ENCODE results near the gene ARGLU1.

The ARGLU1 gene

GRCh38 chr13:106550570-106551135 is 17.3 kb downstream of the ARGLU1 start:
- no peak overlapping the region for H2BK120ac ChIP-seq (ENCODE audit: low read depth, low read length)
- no peaks in the 10 kb centered on the region for H3K4me1 ChIP-seq (ENCODE audit: control insufficient read depth, low read depth, low read length)
- WGBS (ENCODE audit: extremely low coverage, insufficient coverage, low lambda C conversion rate): no CpG with 5 or more reads among the region's 4 CpGs
- H3K4me3 ChIP-seq (ENCODE audit: low read length): no peak overlapping the region
- DNase-seq: no peak
- no peak overlapping the region for H3K18ac ChIP-seq (ENCODE audit: low read length)
- H3K79me1 ChIP-seq (ENCODE audit: low read length): peaks cover 16% of the 10 kb centered on the region
- no peak overlapping the region for H2BK5ac ChIP-seq (ENCODE audit: low read length)
- H3K36me3 ChIP-seq (ENCODE audit: control insufficient read depth, insufficient read depth, low read length): peaks cover 2% of the 10 kb centered on the region
- H3K4ac ChIP-seq (ENCODE audit: low read depth, low read length): no peak overlapping the region
- no peak overlapping the region for H3K9ac ChIP-seq (ENCODE audit: low read length)
- no peak overlapping the region for H3K23ac ChIP-seq (ENCODE audit: low read length)
- H4K8ac ChIP-seq (ENCODE audit: low read depth, low read length): no peak overlapping the region
- peaks cover 50% of the 10 kb centered on the region for H3K79me2 ChIP-seq (ENCODE audit: control insufficient read depth, insufficient read depth, low read length)
- H4K5ac ChIP-seq (ENCODE audit: low read length): no peak overlapping the region
- no peak overlapping the region for H3K56ac ChIP-seq (ENCODE audit: low read length)
- H2BK15ac ChIP-seq (replicated peaks; ENCODE audit: low read depth): no peak overlapping the region
- H2AK5ac ChIP-seq (ENCODE audit: low read length): no peak overlapping the region
- H3K27ac ChIP-seq (ENCODE audit: low read depth, low read length): no peak overlapping the region
- no peaks in the 10 kb centered on the region for H3K27me3 ChIP-seq (ENCODE audit: insufficient read depth, low read length, poor library complexity)
- no peak overlapping the region for H3K4me2 ChIP-seq (ENCODE audit: low read length)

GRCh38 chr13:106548064-106548696 is 19.8 kb downstream of the ARGLU1 start:
- no peak overlapping the region for H3K56ac ChIP-seq (ENCODE audit: low read length)
- no peak overlapping the region for H3K18ac ChIP-seq (ENCODE audit: low read length)
- H4K5ac ChIP-seq (ENCODE audit: low read length): no peak overlapping the region
- H2AK5ac ChIP-seq (ENCODE audit: low read length): no peak overlapping the region
- H3K4me3 ChIP-seq (ENCODE audit: low read length): no peak overlapping the region
- no peak overlapping the region for H4K8ac ChIP-seq (ENCODE audit: low read depth, low read length)
- no peak overlapping the region for H3K27ac ChIP-seq (ENCODE audit: low read depth, low read length)
- H3K4me2 ChIP-seq (ENCODE audit: low read length): no peak overlapping the region
- no peak overlapping the region for H2BK15ac ChIP-seq (replicated peaks; ENCODE audit: low read depth)
- no peak overlapping the region for H2BK120ac ChIP-seq (ENCODE audit: low read depth, low read length)
- peaks cover 16% of the 10 kb centered on the region for H3K79me1 ChIP-seq (ENCODE audit: low read length)
- DNase-seq: no peak
- H2BK5ac ChIP-seq (ENCODE audit: low read length): no peak overlapping the region
- no peak overlapping the region for H3K23ac ChIP-seq (ENCODE audit: low read length)
- H3K4ac ChIP-seq (ENCODE audit: low read depth, low read length): no peak overlapping the region
- no peaks in the 10 kb centered on the region for H3K36me3 ChIP-seq (ENCODE audit: control insufficient read depth, insufficient read depth, low read length)
- no peaks in the 10 kb centered on the region for H3K4me1 ChIP-seq (ENCODE audit: control insufficient read depth, low read depth, low read length)
- no CpG with 5 or more reads among the region's 3 CpGs for WGBS (ENCODE audit: extremely low coverage, insufficient coverage, low lambda C conversion rate)
- no peak overlapping the region for H3K9ac ChIP-seq (ENCODE audit: low read length)
- no peaks in the 10 kb centered on the region for H3K27me3 ChIP-seq (ENCODE audit: insufficient read depth, low read length, poor library complexity)
- H3K79me2 ChIP-seq (ENCODE audit: control insufficient read depth, insufficient read depth, low read length): peaks cover 41% of the 10 kb centered on the region

GRCh38 chr13:106541826-106542225 is 26.1 kb downstream of the ARGLU1 start:
- no CpG with 5 or more reads among the region's 1 CpG for WGBS (ENCODE audit: extremely low coverage, insufficient coverage, low lambda C conversion rate)
- no peak overlapping the region for H4K8ac ChIP-seq (ENCODE audit: low read depth, low read length)
- peaks cover 9% of the 10 kb centered on the region for H3K79me2 ChIP-seq (ENCODE audit: control insufficient read depth, insufficient read depth, low read length)
- DNase-seq: no peak
- no peak overlapping the region for H2BK5ac ChIP-seq (ENCODE audit: low read length)
- H2AK5ac ChIP-seq (ENCODE audit: low read length): no peak overlapping the region
- no peak overlapping the region for H2BK15ac ChIP-seq (replicated peaks; ENCODE audit: low read depth)
- no peaks in the 10 kb centered on the region for H3K27me3 ChIP-seq (ENCODE audit: insufficient read depth, low read length, poor library complexity)
- H3K79me1 ChIP-seq (ENCODE audit: low read length): peaks cover 5% of the 10 kb centered on the region
- H2BK120ac ChIP-seq (ENCODE audit: low read depth, low read length): no peak overlapping the region
- no peak overlapping the region for H3K23ac ChIP-seq (ENCODE audit: low read length)
- H3K9ac ChIP-seq (ENCODE audit: low read length): no peak overlapping the region
- H4K5ac ChIP-seq (ENCODE audit: low read length): no peak overlapping the region
- no peak overlapping the region for H3K56ac ChIP-seq (ENCODE audit: low read length)
- no peak overlapping the region for H3K4me3 ChIP-seq (ENCODE audit: low read length)
- no peak overlapping the region for H3K18ac ChIP-seq (ENCODE audit: low read length)
- no peak overlapping the region for H3K4ac ChIP-seq (ENCODE audit: low read depth, low read length)
- H3K4me1 ChIP-seq (ENCODE audit: control insufficient read depth, low read depth, low read length): no peaks in the 10 kb centered on the region
- H3K27ac ChIP-seq (ENCODE audit: low read depth, low read length): no peak overlapping the region
- H3K4me2 ChIP-seq (ENCODE audit: low read length): no peak overlapping the region
- no peaks in the 10 kb centered on the region for H3K36me3 ChIP-seq (ENCODE audit: control insufficient read depth, insufficient read depth, low read length)

- no peak overlapping the region for H2BK120ac ChIP-seq (ENCODE audit: low read depth, low read length)
- no peak overlapping the region for H3K4me3 ChIP-seq (ENCODE audit: low read length)
- no peak overlapping the region for H3K4me2 ChIP-seq (ENCODE audit: low read length)
- no peak overlapping the region for H4K8ac ChIP-seq (ENCODE audit: low read depth, low read length)
- no peaks in the 10 kb centered on the region for H3K36me3 ChIP-seq (ENCODE audit: control insufficient read depth, insufficient read depth, low read length)
- H3K79me2 ChIP-seq (ENCODE audit: control insufficient read depth, insufficient read depth, low read length): peaks cover 5% of the 10 kb centered on the region
- no peak overlapping the region for H2BK15ac ChIP-seq (replicated peaks; ENCODE audit: low read depth)
- no peak overlapping the region for H3K23ac ChIP-seq (ENCODE audit: low read length)
- no peak overlapping the region for H3K9ac ChIP-seq (ENCODE audit: low read length)
- no peak for DNase-seq
- no CpG with 5 or more reads among the region's 4 CpGs for WGBS (ENCODE audit: extremely low coverage, insufficient coverage, low lambda C conversion rate)
- H3K4me1 ChIP-seq (ENCODE audit: control insufficient read depth, low read depth, low read length): no peaks in the 10 kb centered on the region
- H4K5ac ChIP-seq (ENCODE audit: low read length): no peak overlapping the region
- no peak overlapping the region for H3K27ac ChIP-seq (ENCODE audit: low read depth, low read length)
- no peak overlapping the region for H3K18ac ChIP-seq (ENCODE audit: low read length)
- no peak overlapping the region for H3K4ac ChIP-seq (ENCODE audit: low read depth, low read length)
- H2AK5ac ChIP-seq (ENCODE audit: low read length): no peak overlapping the region
- H3K27me3 ChIP-seq (ENCODE audit: insufficient read depth, low read length, poor library complexity): no peaks in the 10 kb centered on the region
- H3K56ac ChIP-seq (ENCODE audit: low read length): no peak overlapping the region
- no peak overlapping the region for H2BK5ac ChIP-seq (ENCODE audit: low read length)
- peaks cover 4% of the 10 kb centered on the region for H3K79me1 ChIP-seq (ENCODE audit: low read length)
Observed at GRCh38 chr13:106540613-106541012, 27.3 kb downstream of the ARGLU1 start.

GRCh38 chr13:106537521-106537920 is 30.4 kb downstream of the ARGLU1 start:
- H4K5ac ChIP-seq (ENCODE audit: low read length): no peak overlapping the region
- H2BK120ac ChIP-seq (ENCODE audit: low read depth, low read length): no peak overlapping the region
- H2BK5ac ChIP-seq (ENCODE audit: low read length): no peak overlapping the region
- no CpG with 5 or more reads among the region's 3 CpGs for WGBS (ENCODE audit: extremely low coverage, insufficient coverage, low lambda C conversion rate)
- DNase-seq: no peak
- H3K18ac ChIP-seq (ENCODE audit: low read length): no peak overlapping the region
- H3K4me1 ChIP-seq (ENCODE audit: control insufficient read depth, low read depth, low read length): no peaks in the 10 kb centered on the region
- H3K4ac ChIP-seq (ENCODE audit: low read depth, low read length): no peak overlapping the region
- H2AK5ac ChIP-seq (ENCODE audit: low read length): no peak overlapping the region
- H3K27ac ChIP-seq (ENCODE audit: low read depth, low read length): no peak overlapping the region
- H3K4me3 ChIP-seq (ENCODE audit: low read length): no peak overlapping the region
- no peak overlapping the region for H3K9ac ChIP-seq (ENCODE audit: low read length)
- peaks cover 8% of the 10 kb centered on the region for H3K79me2 ChIP-seq (ENCODE audit: control insufficient read depth, insufficient read depth, low read length)
- no peak overlapping the region for H3K23ac ChIP-seq (ENCODE audit: low read length)
- H3K56ac ChIP-seq (ENCODE audit: low read length): no peak overlapping the region
- no peak overlapping the region for H2BK15ac ChIP-seq (replicated peaks; ENCODE audit: low read depth)
- no peaks in the 10 kb centered on the region for H3K36me3 ChIP-seq (ENCODE audit: control insufficient read depth, insufficient read depth, low read length)
- H3K79me1 ChIP-seq (ENCODE audit: low read length): no peaks in the 10 kb centered on the region
- no peaks in the 10 kb centered on the region for H3K27me3 ChIP-seq (ENCODE audit: insufficient read depth, low read length, poor library complexity)
- no peak overlapping the region for H4K8ac ChIP-seq (ENCODE audit: low read depth, low read length)
- no peak overlapping the region for H3K4me2 ChIP-seq (ENCODE audit: low read length)

All from mesendoderm (in vitro differentiated cells).